HG03025 (cell line): ENCODE data around the gene PRDM4.

Experiments used
- ATAC-seq: cut with Tn5 transposase; IDR thresholded peaks from one replicate; pipeline ENCODE4 v1.9.1; 2021; ENCODE audit warnings: mild to moderate bottlenecking, moderate library complexity; ENCODE audit not compliant: unreplicated experiment, low FRiP score

PRDM4 gene, protein sequence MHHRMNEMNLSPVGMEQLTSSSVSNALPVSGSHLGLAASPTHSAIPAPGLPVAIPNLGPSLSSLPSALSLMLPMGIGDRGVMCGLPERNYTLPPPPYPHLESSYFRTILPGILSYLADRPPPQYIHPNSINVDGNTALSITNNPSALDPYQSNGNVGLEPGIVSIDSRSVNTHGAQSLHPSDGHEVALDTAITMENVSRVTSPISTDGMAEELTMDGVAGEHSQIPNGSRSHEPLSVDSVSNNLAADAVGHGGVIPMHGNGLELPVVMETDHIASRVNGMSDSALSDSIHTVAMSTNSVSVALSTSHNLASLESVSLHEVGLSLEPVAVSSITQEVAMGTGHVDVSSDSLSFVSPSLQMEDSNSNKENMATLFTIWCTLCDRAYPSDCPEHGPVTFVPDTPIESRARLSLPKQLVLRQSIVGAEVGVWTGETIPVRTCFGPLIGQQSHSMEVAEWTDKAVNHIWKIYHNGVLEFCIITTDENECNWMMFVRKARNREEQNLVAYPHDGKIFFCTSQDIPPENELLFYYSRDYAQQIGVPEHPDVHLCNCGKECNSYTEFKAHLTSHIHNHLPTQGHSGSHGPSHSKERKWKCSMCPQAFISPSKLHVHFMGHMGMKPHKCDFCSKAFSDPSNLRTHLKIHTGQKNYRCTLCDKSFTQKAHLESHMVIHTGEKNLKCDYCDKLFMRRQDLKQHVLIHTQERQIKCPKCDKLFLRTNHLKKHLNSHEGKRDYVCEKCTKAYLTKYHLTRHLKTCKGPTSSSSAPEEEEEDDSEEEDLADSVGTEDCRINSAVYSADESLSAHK

DNA sequence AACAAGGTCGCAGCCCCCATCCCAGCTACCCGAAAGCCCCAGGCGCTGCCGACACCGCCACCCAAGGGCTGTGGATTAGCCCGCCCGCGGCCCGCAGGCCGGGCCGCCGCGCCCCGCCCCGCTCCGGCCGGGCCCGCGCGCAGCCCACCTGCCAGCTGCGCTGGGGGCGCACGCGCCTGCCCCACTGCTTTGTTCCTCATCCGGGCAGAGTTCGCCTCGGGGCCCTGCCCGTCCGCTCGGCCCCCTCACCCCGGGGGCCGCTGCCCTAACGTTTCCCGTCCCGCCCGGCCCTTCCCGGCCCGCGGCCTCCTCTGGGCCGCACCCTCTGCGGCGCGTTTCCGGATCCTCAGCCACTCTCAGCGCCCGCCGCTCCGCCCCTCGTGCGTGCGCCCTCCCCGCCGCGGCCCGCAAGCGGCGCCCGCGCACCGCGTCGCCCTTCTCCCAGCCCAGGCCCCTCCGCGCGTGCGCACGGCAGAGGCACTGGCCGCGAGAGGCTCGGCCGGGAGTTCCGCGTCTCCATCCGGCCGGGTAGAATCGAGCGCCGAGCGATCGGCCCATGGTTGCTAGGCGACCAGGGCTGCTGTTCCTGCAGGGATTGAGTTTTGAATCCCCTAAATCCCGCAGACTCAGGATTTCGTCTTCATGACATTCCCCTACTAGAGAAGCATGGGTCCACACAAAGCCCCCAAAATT, at the start of gene PRDM4:
Gene PRDM4, minus strand, starts transcription at position 329 of the 693 bp plus-strand sequence. CDS start 622 bp downstream, outside the sequence.
- ATAC-seq: peak; percentile 90

DNA sequence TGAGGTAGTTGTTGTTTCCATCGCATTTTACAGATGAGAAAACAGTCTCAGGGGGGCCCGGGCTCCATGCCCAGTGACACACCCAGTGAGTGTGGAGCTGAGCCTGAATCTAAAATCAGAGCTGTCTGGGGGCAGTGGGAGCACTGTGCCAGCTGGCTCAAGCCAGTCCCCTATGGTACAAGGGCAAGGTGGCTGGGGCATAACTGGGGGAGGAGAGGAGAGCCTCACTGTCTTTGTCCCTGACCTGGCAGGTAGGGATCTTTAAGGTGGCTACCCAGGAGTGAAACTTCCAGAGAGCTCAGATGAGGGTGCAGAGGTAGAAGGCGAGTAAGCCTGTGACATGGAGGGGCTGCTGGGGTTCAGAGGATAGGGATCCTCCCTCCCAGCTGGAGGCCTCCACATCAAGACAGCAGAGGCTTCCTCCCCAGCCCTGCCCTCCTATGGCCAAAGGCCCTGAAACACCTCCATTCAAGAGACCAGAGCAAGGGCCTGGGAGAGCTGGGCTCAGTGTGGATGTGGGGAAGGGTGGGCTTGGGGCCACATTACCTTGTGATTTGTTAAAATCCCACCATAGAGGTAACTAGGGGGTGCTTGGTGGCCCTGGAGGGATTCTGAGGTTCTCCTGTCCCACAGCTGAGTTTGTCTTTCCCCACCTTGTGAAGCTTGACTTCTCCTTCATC, 46.7 kb upstream of the PRDM4 start:
- ATAC-seq: no peak

GRCh38 chr12:107805488-107806180, 44.7 kb upstream of the PRDM4 start:
- ATAC-seq: no peak

- no peak for ATAC-seq
Measured at GRCh38 chr12:107803092-107803491, 42.2 kb upstream of the PRDM4 start.

DNA sequence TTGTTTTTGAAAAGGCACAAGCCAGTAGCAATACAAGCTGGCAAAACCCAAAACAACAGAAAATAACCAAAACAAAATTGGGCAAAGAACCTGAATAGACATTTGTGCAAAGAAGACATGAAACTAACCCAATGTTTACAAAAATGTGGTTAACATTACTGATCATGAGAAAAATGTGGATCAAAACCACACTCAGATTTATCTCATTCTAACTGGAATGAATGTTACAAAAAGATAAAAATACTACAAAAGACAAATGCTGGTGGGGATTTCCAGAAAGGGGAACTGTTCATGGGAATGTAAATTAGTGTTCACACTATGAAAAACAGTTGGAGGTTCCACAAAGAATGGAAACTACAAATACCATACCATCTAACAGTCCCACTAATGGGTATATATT, 40.2 kb upstream of the PRDM4 start:
- no peak for ATAC-seq

DNA sequence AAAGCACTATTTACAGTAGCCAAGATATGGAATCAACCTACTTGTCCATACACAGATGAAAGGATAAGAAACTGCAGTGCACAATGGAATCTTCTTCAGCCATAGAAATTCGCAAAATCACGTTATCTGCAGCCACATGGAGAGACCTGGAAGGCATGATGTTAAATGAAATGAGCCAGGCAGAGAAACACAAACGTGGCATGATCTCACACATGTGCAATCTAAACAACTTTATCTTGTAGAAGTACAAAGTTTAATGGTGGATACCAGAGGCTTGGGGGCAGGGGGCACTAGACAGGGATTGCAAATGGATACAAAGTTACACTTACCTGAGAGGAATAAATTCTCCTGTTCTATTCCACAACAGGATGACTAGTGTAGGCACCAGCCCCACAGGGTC, 37.6 kb upstream of the PRDM4 start:
- ATAC-seq: no peak

DNA sequence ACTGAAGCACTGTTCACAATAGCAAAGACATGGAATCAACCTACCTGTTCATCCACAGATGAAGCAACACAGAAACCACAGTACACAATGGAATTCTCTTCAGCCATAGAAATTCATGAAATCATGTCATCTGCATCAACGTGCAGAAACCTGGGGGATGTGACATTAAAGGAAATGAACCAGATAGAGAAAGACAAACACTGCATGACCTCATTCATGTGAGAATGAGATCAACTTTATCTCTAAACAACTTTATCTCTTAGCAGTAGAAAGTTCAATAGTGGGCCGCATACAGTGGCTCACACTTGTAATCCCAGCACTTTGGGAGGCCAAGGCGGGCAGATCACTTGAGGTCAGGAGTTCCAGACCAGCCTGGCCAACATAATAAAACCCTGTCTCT, 33.5 kb upstream of the PRDM4 start:
- no peak for ATAC-seq

DNA sequence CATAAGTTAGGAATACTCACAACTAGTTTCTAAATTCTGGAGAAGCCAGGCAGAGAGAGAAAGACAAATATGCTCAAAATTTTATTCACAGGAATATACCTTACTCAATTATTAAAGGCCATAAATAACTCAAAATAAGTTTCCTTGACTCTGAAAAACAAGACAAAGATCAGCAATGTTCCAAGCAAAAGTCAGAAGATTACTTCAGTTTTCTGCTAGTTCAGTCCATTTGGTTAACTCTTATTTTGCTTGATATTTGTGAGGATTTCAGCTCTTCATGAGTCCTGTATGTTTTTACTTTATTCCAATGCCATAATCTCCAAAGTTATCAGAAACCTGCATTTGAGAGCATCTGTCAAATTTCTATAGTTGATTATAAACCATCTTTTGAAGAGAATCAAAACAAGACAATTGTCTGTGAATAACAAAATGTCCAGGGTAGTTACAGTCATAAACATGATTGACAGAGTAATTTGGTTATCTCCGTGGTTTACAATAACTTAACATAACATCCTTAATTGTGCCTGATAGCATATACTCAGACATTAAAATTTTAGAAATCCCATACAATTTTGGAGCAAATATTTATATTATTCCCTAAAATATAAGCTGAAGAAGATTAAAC, 30.6 kb upstream of the PRDM4 start:
- ATAC-seq: no peak

DNA sequence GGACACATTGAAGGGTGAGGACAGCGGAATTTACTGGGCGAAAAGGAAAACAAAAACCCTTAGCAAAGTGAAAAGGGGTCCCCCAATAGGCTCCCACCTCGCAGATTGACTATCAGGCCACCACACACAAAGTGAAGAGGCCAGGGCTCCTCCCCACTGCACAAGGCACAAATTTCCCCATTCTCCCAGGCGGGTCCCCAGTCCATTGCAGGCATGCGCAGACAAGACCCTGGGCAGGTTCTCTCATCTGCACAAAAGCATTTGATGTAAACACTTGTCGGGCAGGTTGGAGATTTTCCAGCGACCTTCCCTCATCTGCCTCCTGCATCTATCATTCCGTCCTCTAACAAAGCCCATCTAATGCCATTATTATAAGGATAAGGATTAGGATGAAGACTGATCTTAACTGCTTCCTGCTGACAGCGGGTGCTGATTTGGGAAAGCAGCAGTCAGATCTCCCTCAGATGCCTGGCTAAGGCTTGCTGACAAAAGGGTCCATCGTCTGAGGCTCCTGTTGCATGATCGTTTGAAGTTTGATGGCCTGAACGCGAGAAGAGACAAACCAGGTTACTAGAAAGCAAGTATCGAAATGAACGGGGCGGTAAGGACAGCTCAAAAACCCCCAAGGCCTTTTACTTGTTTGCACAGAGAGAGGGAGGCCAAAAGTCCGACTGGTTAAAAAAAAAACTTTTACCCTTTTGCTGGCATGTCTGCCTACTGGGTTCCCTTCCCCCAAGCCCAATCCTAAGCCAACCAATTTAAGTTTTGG, 27.9 kb upstream of the PRDM4 start:
- no peak for ATAC-seq

- no peak for ATAC-seq
Measured at GRCh38 chr12:107788281-107788680, 27.3 kb upstream of the PRDM4 start.

DNA sequence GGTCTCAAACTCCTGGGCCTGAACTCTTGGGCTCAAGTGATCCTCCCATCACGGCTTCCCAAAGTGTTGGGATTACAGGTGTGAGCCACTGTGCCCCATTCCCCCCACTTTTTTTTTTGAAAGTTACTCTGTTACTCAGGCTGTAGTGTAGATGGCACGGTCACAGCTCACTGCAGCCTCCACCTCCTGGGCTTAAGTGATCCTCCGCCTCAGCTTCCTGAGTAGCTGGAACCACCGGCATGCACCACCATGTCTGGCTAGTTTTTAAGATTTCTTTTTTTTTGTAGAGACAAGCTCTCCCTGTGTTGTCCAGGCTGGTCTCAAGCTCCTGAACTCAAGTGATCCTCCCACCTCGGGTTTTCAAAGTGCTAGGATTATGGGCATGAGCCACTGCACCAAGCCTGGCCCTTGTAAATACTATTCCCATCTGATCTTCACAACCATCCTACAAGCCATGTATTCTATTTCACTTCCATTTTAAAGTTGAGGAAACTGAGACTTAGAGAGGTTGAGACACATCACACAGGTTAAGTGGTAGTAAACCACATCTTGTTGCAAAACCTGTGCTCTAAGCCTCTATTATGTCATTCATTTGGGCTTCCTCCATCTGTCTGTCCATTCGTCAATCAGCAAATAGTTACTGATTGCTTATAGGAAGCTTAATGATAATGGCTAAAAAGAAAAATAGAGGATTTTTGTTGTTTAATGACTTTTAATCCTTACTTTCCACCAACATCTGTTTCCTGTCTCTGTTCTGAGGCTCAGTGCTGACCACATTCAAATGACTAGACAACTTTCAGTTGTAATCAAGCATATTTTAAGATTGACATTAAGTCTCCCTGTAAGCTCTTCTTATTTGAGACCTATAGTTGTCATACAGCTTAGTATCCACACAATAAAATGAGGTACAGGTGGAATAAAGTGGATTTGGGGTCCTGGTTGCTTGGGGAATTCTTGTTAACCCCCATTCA, 22.8 kb upstream of the PRDM4 start:
- ATAC-seq: peak; percentile 64

DNA sequence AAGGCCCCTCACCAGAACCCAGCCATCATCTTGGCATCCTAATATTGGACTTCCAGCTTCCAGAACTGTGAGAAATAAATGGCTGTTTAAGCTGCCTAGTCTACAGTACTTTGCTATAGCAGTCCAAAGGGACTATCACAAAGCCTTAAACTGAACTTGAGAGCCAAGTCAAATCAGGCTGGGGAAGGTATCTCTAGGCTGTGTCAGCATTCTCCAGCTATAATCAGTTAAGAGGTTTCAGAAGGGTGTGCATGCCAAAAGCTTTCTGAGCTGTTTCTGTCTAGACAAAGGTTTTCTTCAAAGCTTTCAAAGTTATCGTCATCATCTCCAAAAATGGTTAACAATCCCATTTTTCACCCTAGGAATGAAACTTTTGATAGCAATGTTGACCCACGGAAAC, 21.1 kb upstream of the PRDM4 start:
- no peak for ATAC-seq

DNA sequence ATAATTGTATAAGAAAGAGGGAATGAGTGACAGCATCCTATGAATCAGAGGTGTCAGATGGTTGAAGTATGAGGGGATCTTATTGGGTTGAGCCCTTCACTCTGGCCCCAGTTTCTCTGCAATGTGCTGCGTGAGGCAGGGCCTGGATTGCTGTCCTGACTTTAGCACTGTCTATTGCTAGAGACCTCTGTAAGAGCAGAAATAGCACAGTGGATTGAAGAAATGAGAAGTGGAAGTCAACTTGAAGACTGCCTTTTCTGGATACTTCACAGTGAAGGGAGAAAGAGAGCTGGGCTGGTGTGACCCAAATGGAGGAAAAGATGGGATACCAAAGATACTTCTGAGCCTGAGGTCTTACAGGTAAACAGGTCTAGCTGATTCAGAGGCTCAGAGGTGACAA, 19.4 kb upstream of the PRDM4 start:
- no peak for ATAC-seq

GRCh38 chr12:107779077-107779831, 18.3 kb upstream of the PRDM4 start:
- peak; percentile 67 for ATAC-seq

DNA sequence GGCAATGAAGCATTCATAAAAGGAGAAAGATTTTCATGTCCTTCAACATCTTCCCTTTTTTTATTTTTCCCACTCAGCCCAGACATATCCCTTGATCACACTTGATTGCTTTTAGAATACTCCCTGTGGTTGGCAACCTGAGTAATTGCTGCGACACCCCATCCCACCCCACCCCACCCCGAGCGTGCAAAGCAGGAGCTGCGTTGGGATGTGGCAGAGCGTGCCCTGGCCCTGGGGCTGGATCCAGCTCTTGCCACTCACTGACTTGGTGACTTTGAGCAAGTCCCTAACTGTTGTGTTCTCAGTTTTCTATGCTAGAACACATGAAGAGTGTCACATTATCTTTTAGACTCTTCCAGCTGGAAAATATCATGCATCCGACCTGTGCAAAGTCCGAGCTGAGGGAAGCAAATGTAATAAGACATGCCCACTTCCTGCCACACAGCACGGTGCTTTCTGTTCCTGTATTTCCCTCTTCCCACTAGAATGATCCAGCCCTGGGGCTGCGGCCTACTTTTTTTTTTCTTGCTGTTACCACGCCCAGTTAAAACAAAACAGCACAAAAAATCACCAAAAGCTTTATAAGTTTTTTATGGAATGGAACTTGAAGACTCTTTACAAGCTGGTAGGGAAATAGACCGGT, 17.6 kb upstream of the PRDM4 start:
- no peak for ATAC-seq

- no peak for ATAC-seq
Measured at GRCh38 chr12:107776171-107776570, 15.2 kb upstream of the PRDM4 start.
